H9 (cell line): Measurements from ENCODE around the gene FIGNL2. TPM values are rescaled to one million over a fixed set of nuclear protein-coding genes. Genes with fewer than 3 reads are reported as not detected.
"Not testable (repeated sequence)": the region's sequence is repeated elsewhere in the genome, so short reads cannot be mapped to it uniquely, and the experiment has no call there.

Experiments
- DNase-seq: peaks from one replicate; pipeline ENCODE4 v3.0.0-alpha.2; 2017
- H2AFZ ChIP-seq: one replicate; pipeline ENCODE4 v1.6.1; 2013; ENCODE audit warnings: mild to moderate bottlenecking, low read length, control low read depth, moderate library complexity
- H2AK5ac ChIP-seq: 2 replicates; pipeline ENCODE4 v1.6.1; 2013; ENCODE audit warnings: low read length, control low read depth, mixed read lengths; ENCODE audit not compliant: insufficient read length
- H2BK120ac ChIP-seq: one replicate; pipeline ENCODE4 v1.6.1; 2013; ENCODE audit warnings: low read depth, mild to moderate bottlenecking, low read length, control low read depth, inconsistent platforms; ENCODE audit not compliant: poor library complexity, severe bottlenecking
- H2BK12ac ChIP-seq: 2 replicates; pipeline ENCODE4 v1.6.1; 2013; ENCODE audit warnings: low read length, control low read depth, mixed read lengths, low read depth; ENCODE audit not compliant: insufficient read length
- H2BK15ac ChIP-seq: 2 replicates; pipeline ENCODE4 v1.6.1; 2013; ENCODE audit warnings: low read depth, low read length, control low read depth
- H2BK20ac ChIP-seq: one replicate; pipeline ENCODE4 v1.6.1; 2013; ENCODE audit warnings: low read depth, mild to moderate bottlenecking, low read length, control low read depth, inconsistent platforms; ENCODE audit not compliant: poor library complexity, severe bottlenecking
- H2BK5ac ChIP-seq: 2 replicates; pipeline ENCODE4 v1.6.1; 2013; ENCODE audit warnings: low read length, control low read depth, mixed read lengths; ENCODE audit not compliant: insufficient read length
- H3K14ac ChIP-seq: 2 replicates; pipeline ENCODE4 v1.6.1; 2013; ENCODE audit warnings: low read length, control low read depth; ENCODE audit not compliant: insufficient read depth
- H3K18ac ChIP-seq: 2 replicates; pipeline ENCODE4 v1.6.1; 2013; ENCODE audit warnings: low read depth, mild to moderate bottlenecking, mixed read lengths, low read length, control low read depth; ENCODE audit not compliant: insufficient read length
- H3K23ac ChIP-seq: 2 replicates; pipeline ENCODE4 v1.6.1; 2013; ENCODE audit warnings: low read length, control low read depth, mixed read lengths, low read depth; ENCODE audit not compliant: insufficient read length
- H3K23me2 ChIP-seq: 2 replicates; pipeline ENCODE4 v1.6.1; 2013; ENCODE audit warnings: low read depth, mild to moderate bottlenecking, mixed read lengths, low read length, control low read depth; ENCODE audit not compliant: insufficient read length, poor library complexity, severe bottlenecking
- H3K27ac ChIP-seq: 2 replicates; pipeline ENCODE4 v1.5.1; 2013; ENCODE audit warnings: low read length, control low read depth, mixed read lengths, low read depth; ENCODE audit not compliant: insufficient read length
- H3K27me3 ChIP-seq: 2 replicates; pipeline ENCODE4 v1.6.1; 2013; ENCODE audit warnings: low read length, control low read depth, inconsistent platforms; ENCODE audit not compliant: insufficient read depth
- H3K4ac ChIP-seq: 2 replicates; pipeline ENCODE4 v1.6.1; 2013; ENCODE audit warnings: low read depth, mild to moderate bottlenecking, control low read depth, inconsistent platforms, low read length, moderate library complexity
- H3K4me1 ChIP-seq: 2 replicates; pipeline ENCODE4 v1.6.1; 2013; ENCODE audit warnings: low read length, control low read depth, inconsistent platforms; ENCODE audit not compliant: insufficient read depth
- H3K4me2 ChIP-seq: 2 replicates; pipeline ENCODE4 v1.6.1; 2013; ENCODE audit warnings: low read length, control low read depth, mixed read lengths; ENCODE audit not compliant: insufficient read length, insufficient read depth
- H3K56ac ChIP-seq: 2 replicates; pipeline ENCODE4 v1.6.1; 2013; ENCODE audit warnings: low read depth, mild to moderate bottlenecking, mixed read lengths, low read length, control low read depth; ENCODE audit not compliant: insufficient read length
- H3K79me1 ChIP-seq: 2 replicates; pipeline ENCODE4 v1.6.1; 2013; ENCODE audit warnings: low read depth, mild to moderate bottlenecking, moderate library complexity, low read length, control low read depth, inconsistent platforms; ENCODE audit not compliant: insufficient read depth, poor library complexity, severe bottlenecking
- H3K79me2 ChIP-seq: 2 replicates; pipeline ENCODE4 v1.6.1; 2013; ENCODE audit warnings: low read length, control low read depth, inconsistent platforms; ENCODE audit not compliant: insufficient read depth
- H3K9ac ChIP-seq: 2 replicates; pipeline ENCODE4 v1.6.1; 2013; ENCODE audit warnings: low read length, control low read depth, mixed read lengths; ENCODE audit not compliant: insufficient read length; ENCODE audit errors: extremely low read depth
- H3K9me3 ChIP-seq: one replicate; pipeline ENCODE4 v1.6.1; 2013; ENCODE audit warnings: low read depth, low read length, inconsistent platforms; ENCODE audit not compliant: control insufficient read depth
- H3T11ph ChIP-seq: one replicate; pipeline ENCODE4 v1.6.1; 2013; ENCODE audit warnings: mild to moderate bottlenecking, low read length, control low read depth, inconsistent platforms
- H4K20me1 ChIP-seq: one replicate; pipeline ENCODE4 v1.6.1; 2013; ENCODE audit not compliant: control insufficient read depth, insufficient read length, insufficient read depth
- H4K5ac ChIP-seq: 2 replicates; pipeline ENCODE4 v1.6.1; 2013; ENCODE audit warnings: low read depth, mild to moderate bottlenecking, mixed read lengths, low read length, control low read depth; ENCODE audit not compliant: insufficient read length
- H4K8ac ChIP-seq: replicated peaks from 2 replicates; pipeline ENCODE4 v1.6.1; 2013; ENCODE audit warnings: low read length, control low read depth, mixed read lengths, low read depth; ENCODE audit not compliant: insufficient read length
- H4K91ac ChIP-seq: 2 replicates; pipeline ENCODE4 v1.6.1; 2013; ENCODE audit warnings: low read depth, mild to moderate bottlenecking, moderate library complexity, mixed read lengths, low read length, control low read depth; ENCODE audit not compliant: insufficient read length
- H3K27ac Mint-ChIP-seq, 3 experiments: 2 replicates in 2 of 3; 3 replicates in 1 of 3; pipeline ENCODE4 v1.8.0; 2020 to 2021; ENCODE audit warnings: mixed read lengths in 3 of 3, mild to moderate bottlenecking in 1 of 3, moderate library complexity in 1 of 3
- H3K27me3 Mint-ChIP-seq: 2 replicates; pipeline ENCODE4 v1.8.0; 2021; ENCODE audit warnings: low read depth, mild to moderate bottlenecking, moderate library complexity, mixed read lengths
- H3K36me3 Mint-ChIP-seq, 3 experiments: 2 replicates in 2 of 3; 3 replicates in 1 of 3; pipeline ENCODE4 v1.8.0; 2020 to 2021; ENCODE audit warnings: low read depth in 3 of 3, mixed read lengths in 3 of 3; ENCODE audit not compliant: insufficient read depth in 1 of 3
- H3K4me1 Mint-ChIP-seq, 2 experiments: 2 replicates each; pipeline ENCODE4 v1.8.0; 2020; ENCODE audit warnings: mixed read lengths in 2 of 2
- H3K4me3 Mint-ChIP-seq, 2 experiments: 2 replicates in 1 of 2; 3 replicates in 1 of 2; pipeline ENCODE4 v1.8.0; 2020 to 2021; ENCODE audit warnings: mild to moderate bottlenecking in 2 of 2, mixed read lengths in 2 of 2, moderate library complexity in 1 of 2
- H3K9me3 Mint-ChIP-seq, 2 experiments: 2 replicates in 1 of 2; 3 replicates in 1 of 2; pipeline ENCODE4 v1.8.0; 2020; ENCODE audit warnings: mild to moderate bottlenecking in 2 of 2, mixed read lengths in 2 of 2, moderate library complexity in 1 of 2
- WGBS: extraction: QIAGEN DNeasy Blood & Tissue Kit; methylation state at CpG from one replicate; pipeline ENCODE4 v1.1.7; 2013; ENCODE audit warnings: missing lambda C conversion rate, low lambda C conversion rate, mixed read lengths; ENCODE audit not compliant: insufficient read length; ENCODE audit errors: extremely low coverage; 5-methylcytosine and 5-hydroxymethylcytosine counted together
- total RNA-seq: library from RNA; stranded (reverse); gene quantifications from 2 replicates; pipeline ENCODE4 v1.2.1, GENCODE V29; 2021
- TF ChIP-seq, protein P1 (sequence below): fragments of 200-600 bp; sonication (generic); conservative IDR thresholded peaks from 3 replicates; pipeline ENCODE4 v1.8.0; 2021; ENCODE audit warnings: antibody characterized with exemption, mild to moderate bottlenecking

The FIGNL2 gene
- total RNA-seq, 1 experiment from 2014 or later, result 19.7 TPM

- Histone ChIP-seq H3K79me1 (no peaks in the 10 kb centered on the region), H3K4me2 (no peak overlapping the region), H3K9ac (no peak overlapping the region), H3K27me3 (no peaks in the 10 kb centered on the region), H2BK120ac (no peak overlapping the region), H3T11ph (no peak overlapping the region), H2BK5ac (no peak overlapping the region), H3K18ac (no peak overlapping the region), H3K23ac (no peak overlapping the region), H2BK20ac (no peak overlapping the region), H3K9me3 (no peaks in the 10 kb centered on the region), H3K56ac (no peak overlapping the region), H4K8ac (no peak overlapping the region), H4K20me1 (no peaks in the 10 kb centered on the region), H2BK15ac (no peak overlapping the region), H3K27ac (no peak overlapping the region), H3K4ac (no peak overlapping the region), H3K4me1 (peaks cover 19% of the 10 kb centered on the region), H2AK5ac (no peak overlapping the region), H4K5ac (no peak overlapping the region), H3K79me2 (no peaks in the 10 kb centered on the region), H2BK12ac (no peak overlapping the region), H3K14ac (no peak overlapping the region; the same call in 1 of the 2 replicates), H4K91ac (no peak overlapping the region), H3K23me2 (no peaks in the 10 kb centered on the region), H2AFZ (no peak overlapping the region)
- peak overlapping the region in 1 of 3 experiments; percentile 42; a peak in 2 of 7 replicates for H3K27ac Mint-ChIP-seq
- no peak for DNase-seq
- WGBS, result no CpG with 5 or more reads among the region's 10 CpGs
- peaks cover 10% of the 10 kb centered on the region for H3K27me3 Mint-ChIP-seq
- peaks cover 75 to 83% of the 10 kb centered on the region in 2 experiments for H3K4me1 Mint-ChIP-seq
- H3K36me3 Mint-ChIP-seq, result peaks cover 0 to 5% (median 3%) of the 10 kb centered on the region in 3 experiments; a peak in 4 of 7 replicates
- H3K9me3 Mint-ChIP-seq, result no peaks in the 10 kb centered on the region
- H3K4me3 Mint-ChIP-seq, result no peak overlapping the region
- TF ChIP-seq, protein P1, sequence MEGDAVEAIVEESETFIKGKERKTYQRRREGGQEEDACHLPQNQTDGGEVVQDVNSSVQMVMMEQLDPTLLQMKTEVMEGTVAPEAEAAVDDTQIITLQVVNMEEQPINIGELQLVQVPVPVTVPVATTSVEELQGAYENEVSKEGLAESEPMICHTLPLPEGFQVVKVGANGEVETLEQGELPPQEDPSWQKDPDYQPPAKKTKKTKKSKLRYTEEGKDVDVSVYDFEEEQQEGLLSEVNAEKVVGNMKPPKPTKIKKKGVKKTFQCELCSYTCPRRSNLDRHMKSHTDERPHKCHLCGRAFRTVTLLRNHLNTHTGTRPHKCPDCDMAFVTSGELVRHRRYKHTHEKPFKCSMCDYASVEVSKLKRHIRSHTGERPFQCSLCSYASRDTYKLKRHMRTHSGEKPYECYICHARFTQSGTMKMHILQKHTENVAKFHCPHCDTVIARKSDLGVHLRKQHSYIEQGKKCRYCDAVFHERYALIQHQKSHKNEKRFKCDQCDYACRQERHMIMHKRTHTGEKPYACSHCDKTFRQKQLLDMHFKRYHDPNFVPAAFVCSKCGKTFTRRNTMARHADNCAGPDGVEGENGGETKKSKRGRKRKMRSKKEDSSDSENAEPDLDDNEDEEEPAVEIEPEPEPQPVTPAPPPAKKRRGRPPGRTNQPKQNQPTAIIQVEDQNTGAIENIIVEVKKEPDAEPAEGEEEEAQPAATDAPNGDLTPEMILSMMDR, result no peak
These were observed 16.0 kb downstream of the FIGNL2 start for GRCh38 chr12:51832354-51833107.

DNA sequence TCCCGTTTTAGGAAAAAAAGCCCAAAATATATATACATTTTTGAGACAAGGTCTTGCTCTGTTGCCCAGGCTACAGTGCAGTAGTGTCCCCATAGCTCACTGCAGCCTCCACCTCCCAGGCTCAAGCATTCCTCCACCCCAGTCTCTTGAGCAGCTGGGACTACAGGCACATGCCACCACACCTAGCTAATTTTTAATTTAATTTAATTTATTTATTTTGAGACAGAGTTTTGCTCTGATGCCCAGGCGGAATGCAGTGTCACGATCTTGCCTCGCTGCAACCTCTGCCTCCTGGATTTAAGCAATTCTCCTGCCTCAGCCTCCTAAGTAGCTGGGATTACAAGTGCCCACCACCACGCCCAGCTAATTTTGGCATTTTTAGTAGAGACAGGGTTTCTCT is 16.7 kb downstream of the FIGNL2 start:
- Mint-ChIP-seq H3K4me3 (peak overlapping the region in 1 of 2 experiments; percentile 21; a peak in 1 of 5 replicates), H3K4me1 (peaks cover 74 to 83% of the 10 kb centered on the region in 2 experiments), H3K27me3 (peaks cover 10% of the 10 kb centered on the region)
- H3K23ac ChIP-seq, H3K18ac ChIP-seq, H3K4me2 ChIP-seq, H2BK20ac ChIP-seq, DNase-seq, H3K79me2 ChIP-seq, H3K14ac ChIP-seq, H3K9me3 Mint-ChIP-seq, H3K9me3 ChIP-seq, H2BK15ac ChIP-seq, H3K27ac ChIP-seq, H3K9ac ChIP-seq, H3T11ph ChIP-seq, H2AFZ ChIP-seq, H3K23me2 ChIP-seq, H4K5ac ChIP-seq, H3K27ac Mint-ChIP-seq, H3K79me1 ChIP-seq, H3K36me3 Mint-ChIP-seq, H4K20me1 ChIP-seq, H3K27me3 ChIP-seq, H2BK120ac ChIP-seq, H2AK5ac ChIP-seq, H2BK5ac ChIP-seq, H3K56ac ChIP-seq, H2BK12ac ChIP-seq, H3K4ac ChIP-seq, H4K91ac ChIP-seq, H4K8ac ChIP-seq: not testable (repeated sequence)
- H3K4me1 ChIP-seq, result peaks cover 19% of the 10 kb centered on the region
- no CpG with 5 or more reads among the region's 5 CpGs for WGBS
